ENCODE results near the gene RNF32. TPM values are rescaled to one million over a fixed set of nuclear protein-coding genes. Genes with fewer than 3 reads are reported as not detected.
"Not testable (repeated sequence)": the region's sequence is repeated elsewhere in the genome, so short reads cannot be mapped to it uniquely, and the experiment has no call there.

Gene RNF32
- total RNA-seq, 1 donor from 2014 or later: 0.20 TPM

- peak; percentile 35 to 38 for DNase-seq (ENCODE audit: low read depth in 2 of 2)
These were observed 443 bp downstream of the RNF32 start for GRCh38 chr7:156640949-156641485.

- DNase-seq (ENCODE audit: low read depth in 2 of 2): no peak
These were observed 1.9 kb downstream of the RNF32 start for GRCh38 chr7:156642306-156643045.

DNA sequence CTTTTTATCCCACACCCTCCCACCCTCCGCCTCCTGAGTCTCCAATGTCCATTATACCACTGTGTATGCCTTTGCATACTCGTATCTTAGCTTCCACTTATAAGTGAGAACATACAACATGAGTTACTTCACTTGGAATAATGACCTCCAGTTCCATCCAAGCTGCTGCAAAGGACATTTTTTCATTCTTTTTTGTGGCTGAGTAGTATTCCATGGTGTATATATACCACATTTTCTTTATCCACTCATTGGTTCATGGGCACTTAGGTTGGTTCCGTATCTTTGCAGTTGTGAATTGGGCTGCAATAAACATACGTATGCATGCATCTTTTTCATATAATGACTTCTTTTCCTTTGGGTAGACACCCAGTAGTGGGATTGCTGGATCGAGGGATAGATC is 6.8 kb downstream of the RNF32 start:
- DNase-seq (ENCODE audit: low read depth in 2 of 2): not testable (repeated sequence)

DNA sequence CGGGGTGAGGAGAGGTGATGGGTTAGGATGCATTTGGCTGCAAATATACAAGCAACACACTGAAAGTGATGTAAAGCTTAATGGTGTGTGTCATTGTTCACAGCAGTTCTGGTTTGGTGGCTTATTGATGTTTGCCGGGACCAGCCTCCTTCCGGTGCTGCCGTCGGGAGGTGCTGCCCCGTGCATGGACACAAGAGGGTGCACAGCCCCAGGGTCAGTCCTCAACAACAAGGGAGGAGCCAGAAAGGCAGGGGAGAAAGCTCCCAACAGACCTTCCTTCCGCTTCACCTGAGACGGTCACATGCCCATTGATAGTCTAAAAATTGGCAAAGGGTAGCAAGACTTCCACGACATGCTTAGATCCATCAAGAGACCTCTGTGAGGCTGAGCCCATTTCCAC is 9.5 kb downstream of the RNF32 start:
- DNase-seq (ENCODE audit: low read depth in 2 of 2): peak in 1 of 2 donors; percentile 15

DNA sequence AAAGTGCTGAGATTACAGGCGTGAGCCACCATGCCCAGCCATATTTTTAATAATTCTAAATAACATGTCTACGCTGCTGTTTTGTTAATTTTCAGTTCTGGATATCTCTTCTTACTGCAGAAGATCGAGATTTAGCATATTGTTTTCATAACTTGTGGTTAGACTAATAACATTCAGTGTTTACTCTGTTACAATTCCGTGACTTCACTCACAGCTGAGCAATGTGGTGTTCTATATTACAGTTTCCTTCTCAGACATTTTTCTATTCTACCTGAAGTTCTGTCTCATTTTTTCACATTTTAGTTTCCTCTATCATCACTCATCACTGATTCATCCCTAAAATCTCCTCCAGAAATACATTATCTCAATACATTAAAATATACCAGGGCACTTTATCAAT is 10.9 kb downstream of the RNF32 start:
- no peak for DNase-seq (ENCODE audit: low read depth in 2 of 2)

GRCh38 chr7:156652886-156653568 is 12.5 kb downstream of the RNF32 start:
- no peak for DNase-seq (ENCODE audit: low read depth in 2 of 2)

- DNase-seq (ENCODE audit: low read depth in 2 of 2): no peak
These were observed 14.1 kb downstream of the RNF32 start for GRCh38 chr7:156654511-156655234.

GRCh38 chr7:156655251-156655650 is 14.7 kb downstream of the RNF32 start:
- DNase-seq (ENCODE audit: low read depth in 2 of 2): no peak

DNA sequence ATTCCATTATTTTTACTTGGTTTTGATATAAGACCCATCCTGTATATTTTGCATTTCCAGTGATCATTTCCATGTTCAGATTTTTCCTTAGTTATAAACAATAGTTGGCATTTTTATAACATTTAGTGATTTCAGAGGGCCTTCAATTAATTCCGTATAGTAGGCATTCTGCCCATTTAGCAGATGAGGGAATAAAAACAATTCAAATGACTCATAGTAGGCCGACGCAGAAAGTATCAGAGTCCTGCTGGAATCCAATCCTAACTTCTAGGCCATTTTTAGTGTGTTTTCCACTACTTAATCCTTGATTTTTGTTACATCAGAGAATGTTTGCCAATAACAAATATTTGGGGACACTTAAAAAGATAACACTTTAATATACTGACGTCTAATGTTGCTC is 15.4 kb downstream of the RNF32 start:
- DNase-seq (ENCODE audit: low read depth in 2 of 2): no peak

GRCh38 chr7:156656598-156656997 is 16.0 kb downstream of the RNF32 start:
- no peak for DNase-seq (ENCODE audit: low read depth in 2 of 2)

DNA sequence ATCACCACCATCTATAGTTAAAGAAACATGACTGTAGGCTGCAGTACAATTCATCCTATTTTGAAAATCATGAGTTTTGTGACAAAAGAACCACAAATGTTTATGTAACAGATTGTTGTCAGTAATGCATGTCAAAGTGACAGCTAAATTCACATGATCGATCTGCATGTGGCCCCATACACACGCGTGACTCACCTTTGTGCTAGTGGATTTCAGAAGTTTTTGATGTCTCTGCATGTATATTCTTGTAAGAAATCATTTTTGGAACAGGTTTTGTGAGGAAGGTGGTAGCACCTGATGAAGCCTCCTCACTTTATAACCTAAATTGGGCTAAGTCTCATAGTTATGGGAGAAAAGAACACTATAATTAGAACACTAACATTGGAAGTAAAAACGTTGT is 17.1 kb downstream of the RNF32 start:
- no peak for DNase-seq (ENCODE audit: low read depth in 2 of 2)

DNA sequence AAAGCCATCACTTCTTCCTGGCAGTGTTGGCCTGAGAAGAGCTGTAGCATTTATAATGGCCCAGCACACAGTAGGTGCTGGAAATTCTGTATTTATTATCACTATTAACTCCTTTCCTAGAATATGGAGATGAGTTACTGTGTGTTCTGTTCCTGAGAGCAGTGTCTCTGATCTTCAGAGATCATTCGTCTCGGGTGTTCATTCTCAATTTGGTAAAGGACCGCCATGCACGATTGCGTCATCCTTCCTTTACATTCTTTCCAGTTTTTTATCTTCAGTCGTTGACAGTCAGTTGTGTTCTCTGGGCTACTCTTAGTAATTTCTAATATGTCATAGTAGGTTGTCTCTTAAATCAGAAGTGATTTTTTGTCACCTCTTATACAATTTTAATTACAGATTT is 18.6 kb downstream of the RNF32 start:
- no peak for DNase-seq (ENCODE audit: low read depth in 2 of 2)

- no peak for DNase-seq (ENCODE audit: low read depth in 2 of 2)
These were observed 19.4 kb downstream of the RNF32 start for GRCh38 chr7:156659961-156660360.

GRCh38 chr7:156661637-156662036 is 21.1 kb downstream of the RNF32 start:
- no peak for DNase-seq (ENCODE audit: low read depth in 2 of 2)

GRCh38 chr7:156662277-156662676 is 21.7 kb downstream of the RNF32 start:
- no peak for DNase-seq (ENCODE audit: low read depth in 2 of 2)

DNA sequence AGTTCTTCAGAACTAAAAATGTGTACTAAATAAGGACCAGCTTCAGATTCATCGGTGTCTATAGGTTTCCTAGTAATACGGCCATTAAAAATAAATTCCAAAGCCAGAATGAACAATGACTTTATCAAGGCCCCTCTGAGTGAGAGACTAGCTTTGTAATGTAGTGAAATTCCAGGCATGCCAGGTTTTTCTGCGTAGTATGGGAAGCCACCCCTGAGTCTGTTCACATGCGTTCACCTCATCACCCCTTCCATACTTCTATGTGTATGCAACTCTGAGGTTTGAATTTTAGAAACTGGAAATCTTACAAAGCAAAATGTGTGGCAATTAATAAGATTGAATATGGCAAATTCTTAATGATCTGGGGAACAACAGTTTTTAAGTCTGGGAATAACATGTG is 24.5 kb downstream of the RNF32 start:
- no peak for DNase-seq (ENCODE audit: low read depth in 2 of 2)

DNA sequence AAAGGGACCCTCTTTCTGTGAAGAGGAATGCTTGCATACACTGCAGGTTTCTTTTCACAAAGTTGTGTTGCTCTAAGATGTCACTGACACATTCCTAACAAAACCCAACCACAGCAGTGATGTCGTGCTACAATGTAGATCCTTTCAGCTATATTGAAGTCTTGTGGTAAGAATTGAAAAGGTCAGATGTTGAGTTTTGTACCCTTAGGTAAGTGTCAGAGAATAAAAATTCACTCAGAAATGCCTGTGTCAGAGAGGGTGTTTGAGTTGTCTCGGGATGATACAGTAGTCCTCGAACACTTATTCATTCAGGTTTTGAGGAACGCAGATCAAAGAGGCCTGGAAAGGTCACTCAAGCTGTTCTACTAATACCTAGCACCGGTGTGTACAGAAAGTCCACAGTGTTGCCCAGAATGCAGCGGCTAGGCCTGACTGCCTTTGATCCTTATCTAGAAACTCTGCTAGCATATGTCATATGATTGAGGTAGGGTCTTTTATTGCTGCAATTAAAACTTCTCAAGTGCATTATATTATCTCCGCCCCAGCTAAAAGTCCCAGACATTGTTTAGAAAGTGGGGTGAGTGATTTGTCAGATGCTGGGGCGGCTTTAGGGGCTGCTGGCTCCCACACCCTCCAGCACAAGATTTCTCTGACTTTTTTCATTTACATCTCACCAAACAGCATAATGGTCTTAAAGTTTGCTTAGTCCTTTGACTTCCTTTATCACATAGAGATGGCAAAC is 26.0 kb downstream of the RNF32 start:
- DNase-seq (ENCODE audit: low read depth in 2 of 2): no peak

DNA sequence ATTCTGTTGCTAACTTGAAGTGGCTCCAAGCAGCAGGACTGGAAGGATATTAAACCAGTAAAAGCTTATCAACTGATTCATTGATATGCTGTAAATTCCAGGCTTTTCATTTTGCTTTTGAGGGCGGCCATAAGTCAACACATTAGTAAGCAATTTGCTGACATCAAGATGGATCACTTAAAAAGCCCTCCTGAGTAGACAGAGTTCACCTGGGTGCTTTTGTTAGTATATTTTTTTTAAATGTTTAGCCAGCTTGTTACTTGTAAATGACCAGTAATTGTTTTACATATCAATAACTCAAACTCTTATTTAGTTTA is 26.5 kb downstream of the RNF32 start:
- DNase-seq (ENCODE audit: low read depth in 2 of 2): no peak

- DNase-seq (ENCODE audit: low read depth in 2 of 2): peak in 1 of 2 donors; percentile 12
These were observed 27.7 kb downstream of the RNF32 start for GRCh38 chr7:156668130-156668741.

DNA sequence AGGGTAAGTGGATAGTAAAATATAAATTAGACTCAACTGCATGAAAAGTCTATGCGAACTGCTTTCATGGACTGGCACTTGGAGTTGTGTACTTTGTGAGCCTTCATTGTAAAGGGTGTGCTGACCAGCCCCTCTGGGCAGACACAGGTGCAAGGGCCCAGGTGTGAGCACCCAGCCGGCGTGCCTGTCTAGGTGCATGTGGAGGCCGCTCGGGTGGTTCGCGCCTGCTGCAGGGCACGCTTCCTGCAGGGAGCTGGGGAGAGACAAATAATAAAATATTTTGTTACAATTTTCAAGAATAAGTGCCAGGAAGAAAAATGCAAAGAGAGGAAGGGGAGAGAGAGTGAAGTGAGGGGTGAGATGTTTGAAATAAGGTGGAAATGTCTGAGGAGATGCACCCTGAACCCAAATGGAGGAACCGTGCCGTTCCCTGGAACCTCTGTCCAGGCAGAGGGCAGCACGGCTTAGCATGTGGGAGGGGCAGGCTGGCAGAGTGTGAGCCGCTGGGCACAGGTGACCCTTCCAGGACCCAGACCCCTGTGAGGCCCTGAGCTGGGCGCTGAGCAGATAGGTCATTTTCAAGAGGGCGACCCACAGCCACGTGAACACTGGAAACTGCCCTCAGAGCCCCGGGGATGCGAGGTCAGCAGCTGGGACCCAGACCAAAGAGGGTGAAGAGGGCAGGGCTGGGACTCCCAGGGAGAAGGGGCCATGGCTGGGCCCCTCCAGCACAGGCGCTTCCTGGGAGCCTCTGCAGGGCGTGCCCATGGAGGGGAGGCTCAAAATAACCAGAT is 28.7 kb downstream of the RNF32 start:
- DNase-seq (ENCODE audit: low read depth in 2 of 2): no peak
